Subcutaneous abdominal adipose tissue (tissue), 5 donors: ENCODE measurements around the gene RADX.

Source experiments
- H3K27ac ChIP-seq: one replicate; pipeline ENCODE4 v1.7.0; 2013; ENCODE audit warnings: low read depth, mild to moderate bottlenecking, inconsistent platforms, low read length, moderate library complexity
- H3K27me3 ChIP-seq, 5 donors: one replicate each; pipeline ENCODE4 v1.7.0; 2013; ENCODE audit warnings: low read length in 5 of 5, inconsistent platforms in 1 of 5; ENCODE audit not compliant: control insufficient read depth in 5 of 5, insufficient read depth in 4 of 5
- H3K36me3 ChIP-seq, 5 donors: one replicate each; pipeline ENCODE4 v1.7.0; 2013; ENCODE audit warnings: low read length in 5 of 5; ENCODE audit not compliant: control insufficient read depth in 5 of 5, insufficient read depth in 5 of 5
- H3K4me1 ChIP-seq, 5 donors: one replicate each; pipeline ENCODE4 v1.7.0; 2013; ENCODE audit warnings: low read length in 5 of 5, mild to moderate bottlenecking in 3 of 5, moderate library complexity in 1 of 5; ENCODE audit not compliant: control insufficient read depth in 5 of 5, insufficient read depth in 5 of 5
- H3K4me3 ChIP-seq, 5 donors: one replicate each; pipeline ENCODE4 v1.7.0; 2013; ENCODE audit warnings: low read length in 5 of 5, low read depth in 1 of 5
- H3K9ac ChIP-seq, 5 donors: one replicate each; pipeline ENCODE4 v1.7.0; 2013; ENCODE audit warnings: low read length in 5 of 5, mild to moderate bottlenecking in 4 of 5, moderate library complexity in 3 of 5
- H3K9me3 ChIP-seq, 5 donors: one replicate each; pipeline ENCODE4 v1.7.0; 2013; ENCODE audit warnings: low read length in 5 of 5; ENCODE audit not compliant: control insufficient read depth in 5 of 5
- donor health status: healthy.
- donor health status: healthy.
- donor health status: healthy.
- donor health status: healthy.
- donor health status: healthy.

Gene RADX

DNA sequence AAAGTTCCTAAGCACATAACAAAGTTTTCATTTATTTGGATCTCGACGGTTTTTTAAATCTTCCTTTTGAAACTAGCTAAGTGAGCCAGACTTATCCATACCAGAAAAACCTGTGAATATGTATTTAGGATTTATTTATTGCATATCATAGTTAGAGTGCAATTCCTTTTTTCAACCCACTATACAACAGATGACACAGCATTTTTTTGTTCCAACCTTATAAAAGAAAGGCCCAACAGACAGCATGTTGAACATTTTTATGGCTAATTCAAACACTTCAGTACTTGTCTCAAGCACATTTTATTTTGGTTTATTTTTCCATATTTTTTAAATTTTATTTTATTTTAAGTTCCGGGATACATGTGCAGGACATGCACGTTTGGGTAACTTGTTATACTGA, 99.6 kb downstream of the RADX start:
- Histone ChIP-seq H3K4me3 (no peak overlapping the region), H3K27ac (no peak overlapping the region), H3K9ac (no peak overlapping the region), H3K9me3 (no peaks in the 10 kb centered on the region), H3K36me3 (no peaks in the 10 kb centered on the region), H3K27me3 (peaks cover 0 to 5% (median 3%) of the 10 kb centered on the region in 5 donors), H3K4me1 (no peaks in the 10 kb centered on the region)

DNA sequence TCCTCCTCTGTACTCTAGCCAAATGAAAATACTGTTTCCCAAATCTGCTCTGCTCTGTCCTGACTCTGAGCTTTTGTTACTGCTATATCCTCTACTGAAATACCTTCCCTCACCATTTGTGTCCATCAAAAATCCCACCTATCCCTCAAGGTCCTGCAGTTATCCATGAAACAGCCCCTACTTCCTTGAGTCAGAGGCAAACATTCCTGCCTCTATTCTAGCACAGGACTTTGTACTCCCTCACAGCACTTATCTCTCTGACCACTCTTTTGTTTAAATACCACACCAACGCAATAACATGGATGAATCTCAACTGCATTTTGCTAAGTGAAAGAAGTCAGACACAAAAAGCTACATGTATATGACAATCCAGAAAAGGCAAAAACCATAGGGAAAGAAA, 104.2 kb downstream of the RADX start:
- no peak overlapping the region for H3K27ac ChIP-seq
- peaks cover 0 to 5% (median 0%) of the 10 kb centered on the region in 5 donors for H3K27me3 ChIP-seq
- no peak overlapping the region for H3K4me3 ChIP-seq
- no peaks in the 10 kb centered on the region for H3K9me3 ChIP-seq
- H3K4me1 ChIP-seq: no peaks in the 10 kb centered on the region
- no peak overlapping the region for H3K9ac ChIP-seq
- no peaks in the 10 kb centered on the region for H3K36me3 ChIP-seq

DNA sequence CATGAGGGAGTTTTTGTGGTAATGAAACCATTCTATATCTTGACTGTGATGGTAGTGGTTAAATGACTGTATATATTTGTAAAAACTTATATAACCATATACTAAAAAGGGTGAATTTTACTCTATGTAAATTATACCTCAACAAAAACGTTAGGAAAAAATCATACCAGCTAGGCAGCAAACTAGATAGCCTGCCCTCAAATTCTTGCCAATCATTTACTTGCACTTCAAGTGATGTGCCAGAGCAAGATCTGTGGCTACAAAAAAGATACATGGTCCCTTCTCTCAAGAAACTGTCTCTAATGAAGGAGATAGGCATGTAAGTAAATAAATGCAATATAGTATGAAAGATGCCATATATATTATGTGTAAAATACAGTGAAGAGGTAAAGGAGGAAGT, 104.7 kb downstream of the RADX start:
- H3K27ac ChIP-seq: no peak overlapping the region

DNA sequence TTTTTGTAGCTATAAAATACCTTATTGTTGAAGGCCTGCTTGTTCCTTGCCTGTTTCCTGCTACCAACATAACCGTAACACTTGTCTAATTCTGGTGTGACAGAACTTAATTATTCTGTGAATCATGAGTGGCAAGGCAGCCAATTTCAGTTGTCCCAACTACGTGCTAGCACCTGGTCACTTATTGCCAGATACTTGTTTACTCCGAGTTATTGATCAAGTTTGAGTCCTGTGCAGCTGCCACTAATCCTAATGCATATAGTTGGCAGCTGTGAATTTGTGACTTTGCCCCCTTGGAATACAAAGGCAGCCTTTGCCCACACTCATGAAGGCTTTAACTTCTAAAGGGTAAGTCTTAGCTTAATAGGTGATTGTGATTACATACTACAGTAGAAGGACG, 106.9 kb downstream of the RADX start:
- no peaks in the 10 kb centered on the region for H3K36me3 ChIP-seq
- H3K27ac ChIP-seq: no peak overlapping the region
- no peaks in the 10 kb centered on the region for H3K4me1 ChIP-seq
- H3K9me3 ChIP-seq: no peaks in the 10 kb centered on the region
- peaks cover 0 to 10% (median 5%) of the 10 kb centered on the region in 5 donors for H3K27me3 ChIP-seq
- no peak overlapping the region for H3K4me3 ChIP-seq
- no peak overlapping the region for H3K9ac ChIP-seq

More for the DNA sequence above, 104.7 kb downstream of the RADX start:
- Histone ChIP-seq H3K9ac (no peak overlapping the region), H3K9me3 (no peaks in the 10 kb centered on the region), H3K27me3 (peaks cover 0 to 5% (median 0%) of the 10 kb centered on the region in 5 donors), H3K36me3 (no peaks in the 10 kb centered on the region), H3K4me3 (no peak overlapping the region), H3K4me1 (no peaks in the 10 kb centered on the region)

DNA sequence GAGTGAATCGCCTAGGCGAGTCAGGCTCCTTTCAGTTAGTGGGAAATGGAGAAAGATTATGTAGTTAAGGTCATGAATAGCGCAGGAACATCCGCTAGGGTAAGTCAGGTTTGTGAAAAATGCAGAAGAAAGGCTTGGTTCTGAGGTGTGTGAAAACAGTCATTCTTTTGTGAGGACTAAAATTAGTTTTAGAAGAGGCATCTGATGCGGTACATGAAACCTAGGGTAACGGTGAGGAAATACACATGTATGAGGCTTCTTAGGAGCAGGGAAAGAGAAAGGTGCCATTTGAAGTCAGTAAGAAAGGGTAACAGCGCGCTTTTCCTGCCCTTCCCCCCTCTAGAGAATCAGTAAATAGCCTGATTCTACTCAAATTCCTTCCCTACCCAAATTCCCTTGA, 114.2 kb downstream of the RADX start:
- H3K4me1 ChIP-seq: peaks cover 0 to 16% (median 12%) of the 10 kb centered on the region in 5 donors
- H3K9me3 ChIP-seq: no peaks in the 10 kb centered on the region
- H3K36me3 ChIP-seq: no peaks in the 10 kb centered on the region
- no peak overlapping the region for H3K27ac ChIP-seq
- H3K27me3 ChIP-seq: peaks cover 0 to 31% (median 24%) of the 10 kb centered on the region in 5 donors
- peak overlapping the region; percentile 45 to 66 (median 56) for H3K4me3 ChIP-seq
- H3K9ac ChIP-seq: no peak overlapping the region

DNA sequence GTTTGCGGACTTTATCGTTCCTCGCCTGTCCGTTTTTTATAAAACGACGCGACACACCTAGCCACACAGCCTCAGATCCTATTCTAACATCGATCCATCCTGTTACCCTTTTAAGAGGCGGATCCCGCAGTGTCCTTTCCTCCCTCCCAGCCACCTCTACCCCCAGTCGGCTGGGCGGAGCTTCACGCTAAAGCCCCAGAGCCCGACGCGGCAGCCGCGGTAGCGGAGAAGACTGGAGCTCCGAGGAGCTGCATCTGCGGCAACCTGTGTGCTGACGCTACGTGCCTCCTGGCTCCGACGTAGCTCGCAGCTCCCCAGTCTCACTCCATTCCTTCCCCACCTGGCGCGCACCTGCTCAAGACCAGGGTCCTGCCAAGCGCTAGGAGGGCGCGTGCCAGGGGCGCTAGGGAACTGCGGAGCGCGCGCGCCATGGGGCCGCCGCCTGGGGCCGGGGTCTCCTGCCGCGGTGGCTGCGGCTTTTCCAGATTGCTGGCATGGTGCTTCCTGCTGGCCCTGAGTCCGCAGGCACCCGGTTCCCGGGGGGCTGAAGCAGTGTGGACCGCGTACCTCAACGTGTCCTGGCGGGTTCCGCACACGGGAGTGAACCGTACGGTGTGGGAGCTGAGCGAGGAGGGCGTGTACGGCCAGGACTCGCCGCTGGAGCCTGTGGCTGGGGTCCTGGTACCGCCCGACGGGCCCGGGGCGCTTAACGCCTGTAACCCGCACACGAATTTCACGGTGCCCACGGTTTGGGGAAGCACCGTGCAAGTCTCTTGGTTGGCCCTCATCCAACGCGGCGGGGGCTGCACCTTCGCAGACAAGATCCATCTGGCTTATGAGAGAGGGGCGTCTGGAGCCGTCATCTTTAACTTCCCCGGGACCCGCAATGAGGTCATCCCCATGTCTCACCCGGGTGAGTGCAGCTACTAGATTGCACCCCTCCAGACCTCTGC, 115.0 kb downstream of the RADX start, which contains the start of gene RNF128:
RNF128 (plus strand) TSS at position 217 of the 953 bp plus-strand sequence; CDS start at position 430, 213 bp downstream.
- H3K9me3 ChIP-seq: no peaks in the 10 kb centered on the region
- H3K4me3 ChIP-seq: peak within 1 kb of the TSS; percentile 45 to 66 (median 56)
- H3K27me3 ChIP-seq: peaks cover 0 to 30% (median 23%) of the 10 kb centered on the region in 5 donors
- peak within 1 kb of the TSS in 1 of 5 donors; percentile 56 for H3K9ac ChIP-seq
- no peak within 1 kb of the TSS for H3K27ac ChIP-seq
- no peaks in the 10 kb centered on the region for H3K36me3 ChIP-seq
- H3K4me1 ChIP-seq: peaks cover 0 to 16% (median 12%) of the 10 kb centered on the region in 5 donors

DNA sequence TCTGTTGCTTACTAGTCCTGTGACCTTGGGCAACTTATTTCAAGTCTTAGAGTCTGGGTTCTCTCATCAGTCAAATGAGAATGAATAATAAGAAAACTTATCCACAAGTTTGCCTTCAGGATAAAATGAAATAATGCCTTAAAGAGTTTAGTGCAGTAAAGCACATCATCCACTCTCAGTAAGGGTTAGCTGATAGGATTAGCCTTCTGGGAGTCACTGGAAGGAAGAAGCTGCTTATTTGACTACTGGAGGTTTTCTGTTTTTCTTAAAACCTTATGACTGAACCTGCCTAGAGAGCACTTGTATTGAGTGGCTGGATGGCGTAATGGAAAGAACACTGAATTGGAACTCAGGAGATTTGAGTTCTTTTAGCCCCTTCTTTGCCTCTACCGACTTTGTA, 116.6 kb downstream of the RADX start:
- Histone ChIP-seq H3K9me3 (no peaks in the 10 kb centered on the region), H3K4me1 (peaks cover 0 to 16% (median 12%) of the 10 kb centered on the region in 5 donors), H3K4me3 (no peak overlapping the region), H3K9ac (no peak overlapping the region), H3K27me3 (peaks cover 0 to 24% (median 23%) of the 10 kb centered on the region in 5 donors), H3K27ac (no peak overlapping the region), H3K36me3 (no peaks in the 10 kb centered on the region)
